Measurements from ENCODE around the gene TMA7. TPM values are rescaled to one million over a fixed set of nuclear protein-coding genes. Genes with fewer than 3 reads are reported as not detected.
A peak's percentile ranks its signal among the peaks of the same experiment; 100 is the strongest.

TMA7 gene
- total and polyA plus RNA-seq, 9 of the 15 experiments (the other 6 are each of a cell fraction or from before 2014, with no cell fraction given), result 209 to 1,003 (median 486) TPM

DNA sequence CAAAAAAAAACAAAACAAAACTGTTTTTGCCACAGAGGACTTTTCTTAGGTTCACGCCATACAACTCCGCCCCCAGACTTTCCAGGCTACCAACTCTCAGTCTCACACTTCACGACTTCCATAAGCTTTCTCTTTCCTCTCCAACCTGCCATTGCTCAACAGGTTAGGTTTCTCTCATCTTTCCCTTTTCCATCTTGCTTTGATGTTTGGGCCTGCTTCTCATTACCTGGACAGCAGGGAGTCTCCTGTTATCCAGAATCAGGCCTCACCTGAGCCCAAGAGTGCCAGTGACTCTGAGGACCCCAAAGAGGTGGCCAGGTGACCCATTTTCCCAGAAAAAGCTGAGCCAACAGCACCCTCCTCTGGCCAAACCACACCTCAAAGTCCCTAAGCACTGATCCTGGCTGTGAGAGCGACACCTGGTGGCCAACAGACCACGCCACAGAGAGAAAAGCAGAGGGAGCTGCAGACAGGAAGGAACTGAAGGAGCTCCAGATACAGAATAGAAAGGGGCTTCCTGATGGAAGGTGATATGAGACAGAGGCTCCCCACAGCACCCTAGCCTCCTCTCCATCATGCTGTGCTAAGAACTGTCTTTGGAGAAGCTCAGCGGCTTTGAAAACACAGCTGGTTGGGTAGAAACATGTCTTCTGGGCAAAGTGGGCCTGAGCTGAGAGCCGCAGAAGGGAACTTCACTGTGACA lies 4.1 kb upstream of the TMA7 start:
- H3K36me3 ChIP-seq (ENCODE audit: control insufficient read depth, insufficient read depth, low read length), result peaks cover 32% of the 10 kb centered on the region; the same call in 2 of the 3 replicates
- no peaks in the 10 kb centered on the region for H4K20me1 ChIP-seq (replicated peaks; ENCODE audit: control insufficient read depth, insufficient read depth, low read length)
- H3K4me1 ChIP-seq (replicated peaks in 1 of 2; ENCODE audit: control insufficient read depth in 2 of 2, insufficient read depth in 2 of 2, low read length in 2 of 2), result peaks cover 14 to 16% of the 10 kb centered on the region in 2 experiments; a peak in 3 of 5 replicates
- no peak overlapping the region for H3K4me3 ChIP-seq
- H3K27ac ChIP-seq (ENCODE audit: extremely low read depth, low read depth, low read length), result no peak overlapping the region
- H3K9ac ChIP-seq (ENCODE audit: insufficient read depth in 1 of 2, low read depth in 2 of 2, low read length in 2 of 2), result peak overlapping the region in 1 of 2 experiments; percentile 46; a peak in 1 of 4 replicates
- H3K79me2 ChIP-seq (ENCODE audit: control insufficient read depth, insufficient read depth, low read length), result peaks cover 23% of the 10 kb centered on the region
- DNase-seq (ENCODE audit: extremely low read depth in 1 of 4, low spot score in 3 of 4) (peak; percentile 61 to 87 (median 72)), ATAC-seq (peak; percentile 75), FAIRE-seq (peak; percentile 94)
- H3K4me2 ChIP-seq (ENCODE audit: insufficient read depth, low read length), result no peak overlapping the region
- H3K9me3 ChIP-seq (replicated peaks; ENCODE audit: control insufficient read depth, insufficient read depth, low read depth, low read length), result no peaks in the 10 kb centered on the region
- intact Hi-C loops (cut with micrococcal nuclease), result loop anchor here (1.0 to 2.0 kb wide), 4 partner anchors 35 to 241 kb away; no protein-coding TSS in a partner anchor
- WGBS (ENCODE audit: insufficient coverage, low coverage, missing lambda C conversion rate), result 27% methylated on average over 5 of the region's 7 CpGs
- peaks cover 6% of the 10 kb centered on the region for H3K9me1 ChIP-seq (ENCODE audit: control insufficient read depth, insufficient read depth, low read length)
- in situ Hi-C loops (cut with MboI), result loop anchor here (5.0 to 10.0 kb wide), 4 partner anchors 34 to 241 kb away; no protein-coding TSS in a partner anchor
- CTCF ChIA-PET (ENCODE audit: low intra/inter-chr PET ratio), result interaction anchor here (0.6 to 4.6 kb wide), 9 partner anchors 35 to 390 kb away, joined by 3 to 59 read pairs (median 4); no protein-coding TSS in a partner anchor
- no TSS peak for BruUV-seq (replicated peaks)
- H2AFZ ChIP-seq (ENCODE audit: low read depth, low read length), result no peak overlapping the region
- no peaks in the 10 kb centered on the region; a peak in 1 of 5 replicates for H3K27me3 ChIP-seq (ENCODE audit: control insufficient read depth in 2 of 2, insufficient read depth in 2 of 2, low read length in 2 of 2)
- POLR2A ChIA-PET, result interaction anchor here (0.6 to 2.3 kb wide), 13 partner anchors 10 to 278 kb away, joined by 3 to 21 read pairs (median 4); partner anchors contain the start of genes ATRIP and CDC25A
- TF ChIP-seq MYC (IDR thresholded peaks at IDR 0.05; ENCODE audit: low read depth, low read length), result 0 out of 2 replicates have a peak, but pooled peaks have one; percentile 16
- TF ChIP-seq MYC (CRISPR knock-in tag; IDR thresholded peaks at IDR 0.05; ENCODE audit: borderline replicate concordance, low read depth), result no peak
- peak; percentile 32 for TF ChIP-seq NEUROD1 (IDR thresholded peaks at IDR 0.05; ENCODE audit: borderline replicate concordance, low read depth, low read length, partially characterized antibody)
- 0 out of 2 replicates have a peak, but pooled peaks have one; percentile 16 for TF ChIP-seq ZEB2 (IDR thresholded peaks at IDR 0.05)
- TF ChIP-seq, protein P1, sequence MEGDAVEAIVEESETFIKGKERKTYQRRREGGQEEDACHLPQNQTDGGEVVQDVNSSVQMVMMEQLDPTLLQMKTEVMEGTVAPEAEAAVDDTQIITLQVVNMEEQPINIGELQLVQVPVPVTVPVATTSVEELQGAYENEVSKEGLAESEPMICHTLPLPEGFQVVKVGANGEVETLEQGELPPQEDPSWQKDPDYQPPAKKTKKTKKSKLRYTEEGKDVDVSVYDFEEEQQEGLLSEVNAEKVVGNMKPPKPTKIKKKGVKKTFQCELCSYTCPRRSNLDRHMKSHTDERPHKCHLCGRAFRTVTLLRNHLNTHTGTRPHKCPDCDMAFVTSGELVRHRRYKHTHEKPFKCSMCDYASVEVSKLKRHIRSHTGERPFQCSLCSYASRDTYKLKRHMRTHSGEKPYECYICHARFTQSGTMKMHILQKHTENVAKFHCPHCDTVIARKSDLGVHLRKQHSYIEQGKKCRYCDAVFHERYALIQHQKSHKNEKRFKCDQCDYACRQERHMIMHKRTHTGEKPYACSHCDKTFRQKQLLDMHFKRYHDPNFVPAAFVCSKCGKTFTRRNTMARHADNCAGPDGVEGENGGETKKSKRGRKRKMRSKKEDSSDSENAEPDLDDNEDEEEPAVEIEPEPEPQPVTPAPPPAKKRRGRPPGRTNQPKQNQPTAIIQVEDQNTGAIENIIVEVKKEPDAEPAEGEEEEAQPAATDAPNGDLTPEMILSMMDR (IDR thresholded peaks at IDR 0.05 in 2 of 3, conservative IDR thresholded peaks at IDR 0.05 in 1 of 3; ENCODE audit: insufficient read depth in 2 of 3, low read depth in 1 of 3, low read length in 3 of 3), result peak; percentile 99 to 100 (median 100)
- TF ChIP-seq, protein P2, sequence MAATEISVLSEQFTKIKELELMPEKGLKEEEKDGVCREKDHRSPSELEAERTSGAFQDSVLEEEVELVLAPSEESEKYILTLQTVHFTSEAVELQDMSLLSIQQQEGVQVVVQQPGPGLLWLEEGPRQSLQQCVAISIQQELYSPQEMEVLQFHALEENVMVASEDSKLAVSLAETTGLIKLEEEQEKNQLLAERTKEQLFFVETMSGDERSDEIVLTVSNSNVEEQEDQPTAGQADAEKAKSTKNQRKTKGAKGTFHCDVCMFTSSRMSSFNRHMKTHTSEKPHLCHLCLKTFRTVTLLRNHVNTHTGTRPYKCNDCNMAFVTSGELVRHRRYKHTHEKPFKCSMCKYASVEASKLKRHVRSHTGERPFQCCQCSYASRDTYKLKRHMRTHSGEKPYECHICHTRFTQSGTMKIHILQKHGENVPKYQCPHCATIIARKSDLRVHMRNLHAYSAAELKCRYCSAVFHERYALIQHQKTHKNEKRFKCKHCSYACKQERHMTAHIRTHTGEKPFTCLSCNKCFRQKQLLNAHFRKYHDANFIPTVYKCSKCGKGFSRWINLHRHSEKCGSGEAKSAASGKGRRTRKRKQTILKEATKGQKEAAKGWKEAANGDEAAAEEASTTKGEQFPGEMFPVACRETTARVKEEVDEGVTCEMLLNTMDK (IDR thresholded peaks at IDR 0.05; ENCODE audit: borderline replicate concordance, insufficient read depth, low read depth, low read length, poor library complexity, severe bottlenecking), result peak; percentile 55
- TF ChIP-seq, protein P3, sequence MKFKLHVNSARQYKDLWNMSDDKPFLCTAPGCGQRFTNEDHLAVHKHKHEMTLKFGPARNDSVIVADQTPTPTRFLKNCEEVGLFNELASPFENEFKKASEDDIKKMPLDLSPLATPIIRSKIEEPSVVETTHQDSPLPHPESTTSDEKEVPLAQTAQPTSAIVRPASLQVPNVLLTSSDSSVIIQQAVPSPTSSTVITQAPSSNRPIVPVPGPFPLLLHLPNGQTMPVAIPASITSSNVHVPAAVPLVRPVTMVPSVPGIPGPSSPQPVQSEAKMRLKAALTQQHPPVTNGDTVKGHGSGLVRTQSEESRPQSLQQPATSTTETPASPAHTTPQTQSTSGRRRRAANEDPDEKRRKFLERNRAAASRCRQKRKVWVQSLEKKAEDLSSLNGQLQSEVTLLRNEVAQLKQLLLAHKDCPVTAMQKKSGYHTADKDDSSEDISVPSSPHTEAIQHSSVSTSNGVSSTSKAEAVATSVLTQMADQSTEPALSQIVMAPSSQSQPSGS (CRISPR knock-in tag; IDR thresholded peaks at IDR 0.05), result no peak
- TF ChIP-seq CBX3 (IDR thresholded peaks at IDR 0.05; ENCODE audit: borderline replicate concordance in 1 of 2, low read length in 2 of 2), result 0 out of 3 replicates have a peak, but pooled peaks of 1 of the 2 experiments have one; percentile 13
- no peak for TF ChIP-seq ZNF695 (CRISPR knock-in tag; IDR thresholded peaks at IDR 0.05)
- peak; percentile 81 for TF ChIP-seq ARID2 (IDR thresholded peaks at IDR 0.05)
- peak; percentile 20 for TF ChIP-seq TBP (optimal IDR thresholded peaks at IDR 0.05; ENCODE audit: low read depth, low read length)
- TF ChIP-seq TEAD1 (CRISPR knock-in tag; IDR thresholded peaks at IDR 0.05), result no peak
- TF ChIP-seq, protein P4, sequence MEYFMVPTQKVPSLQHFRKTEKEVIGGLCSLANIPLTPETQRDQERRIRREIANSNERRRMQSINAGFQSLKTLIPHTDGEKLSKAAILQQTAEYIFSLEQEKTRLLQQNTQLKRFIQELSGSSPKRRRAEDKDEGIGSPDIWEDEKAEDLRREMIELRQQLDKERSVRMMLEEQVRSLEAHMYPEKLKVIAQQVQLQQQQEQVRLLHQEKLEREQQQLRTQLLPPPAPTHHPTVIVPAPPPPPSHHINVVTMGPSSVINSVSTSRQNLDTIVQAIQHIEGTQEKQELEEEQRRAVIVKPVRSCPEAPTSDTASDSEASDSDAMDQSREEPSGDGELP (CRISPR knock-in tag; IDR thresholded peaks at IDR 0.05; ENCODE audit: borderline replicate concordance), result peak; percentile 55; the same call in 1 of the 2 replicates
- no peak for TF ChIP-seq ZNF717 (CRISPR knock-in tag; IDR thresholded peaks at IDR 0.05)

Measured in K562 (cell line).